GM18873 (cell line): Measurements from ENCODE around the gene SLC25A45.

Source experiments
- ATAC-seq: cut with Tn5 transposase; IDR thresholded peaks from one replicate; pipeline ENCODE4 v1.9.1; 2021; ENCODE audit warnings: mild to moderate bottlenecking, moderate library complexity, moderate number of reproducible peaks; ENCODE audit not compliant: unreplicated experiment, low FRiP score

SLC25A45 gene

GRCh38 chr11:65389294-65389980, 7.0 kb upstream of the SLC25A45 start:
- no peak for ATAC-seq

DNA sequence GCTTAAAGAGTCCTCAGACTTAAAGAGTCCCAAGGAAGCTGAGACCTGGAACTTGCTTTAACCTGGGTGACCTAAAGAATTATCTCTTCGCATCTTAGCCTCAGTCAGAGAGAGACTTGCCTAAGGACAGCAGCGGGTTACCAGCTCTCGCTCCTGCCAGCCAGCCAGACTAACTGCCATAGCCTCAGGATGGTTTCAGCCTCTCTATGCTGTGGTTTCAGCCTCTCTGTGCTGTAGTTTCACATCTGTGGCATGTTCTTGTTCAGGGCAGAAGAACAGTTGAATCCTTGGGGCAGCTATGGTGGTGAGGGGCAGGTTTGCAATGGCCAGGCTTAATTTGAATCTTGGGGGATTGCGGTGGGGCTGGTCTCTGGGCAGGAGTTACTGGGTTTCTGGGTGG, 6.3 kb upstream of the SLC25A45 start:
- ATAC-seq, result no peak

GRCh38 chr11:65386307-65387140, 4.1 kb upstream of the SLC25A45 start, which contains the start of gene FRMD8:
FRMD8 (plus strand) TSS chr11:65386637; CDS start chr11:65387037, 400 bp downstream.
- ATAC-seq, result no peak

- no peak for ATAC-seq
Observed at GRCh38 chr11:65384301-65384889, 1.9 kb upstream of the SLC25A45 start.

- ATAC-seq, result no peak
Observed at GRCh38 chr11:65383778-65384177, 1.3 kb upstream of the SLC25A45 start.

- no peak for ATAC-seq
Observed at GRCh38 chr11:65382804-65383368, 440 bp upstream of the SLC25A45 start.

DNA sequence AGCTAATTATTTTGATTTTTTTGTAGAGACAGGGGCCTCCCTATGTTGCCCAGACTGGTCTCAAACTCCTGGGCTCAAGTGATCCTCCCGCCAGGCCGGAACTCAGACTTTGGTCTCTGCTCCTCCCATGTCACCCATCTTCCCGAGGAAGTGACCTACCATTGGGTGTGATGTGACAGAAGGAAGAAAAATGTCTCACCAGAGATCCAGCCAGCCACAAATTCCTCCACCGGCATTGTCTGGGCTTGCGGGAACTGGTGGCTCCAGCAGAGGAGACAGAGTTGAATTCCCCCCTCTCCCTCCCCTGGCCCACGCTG, 772 bp downstream of the SLC25A45 start:
- no peak for ATAC-seq

- no peak for ATAC-seq
Observed at GRCh38 chr11:65380460-65381119, 1.9 kb downstream of the SLC25A45 start.

GRCh38 chr11:65379698-65380459, 2.6 kb downstream of the SLC25A45 start:
- no peak for ATAC-seq

DNA sequence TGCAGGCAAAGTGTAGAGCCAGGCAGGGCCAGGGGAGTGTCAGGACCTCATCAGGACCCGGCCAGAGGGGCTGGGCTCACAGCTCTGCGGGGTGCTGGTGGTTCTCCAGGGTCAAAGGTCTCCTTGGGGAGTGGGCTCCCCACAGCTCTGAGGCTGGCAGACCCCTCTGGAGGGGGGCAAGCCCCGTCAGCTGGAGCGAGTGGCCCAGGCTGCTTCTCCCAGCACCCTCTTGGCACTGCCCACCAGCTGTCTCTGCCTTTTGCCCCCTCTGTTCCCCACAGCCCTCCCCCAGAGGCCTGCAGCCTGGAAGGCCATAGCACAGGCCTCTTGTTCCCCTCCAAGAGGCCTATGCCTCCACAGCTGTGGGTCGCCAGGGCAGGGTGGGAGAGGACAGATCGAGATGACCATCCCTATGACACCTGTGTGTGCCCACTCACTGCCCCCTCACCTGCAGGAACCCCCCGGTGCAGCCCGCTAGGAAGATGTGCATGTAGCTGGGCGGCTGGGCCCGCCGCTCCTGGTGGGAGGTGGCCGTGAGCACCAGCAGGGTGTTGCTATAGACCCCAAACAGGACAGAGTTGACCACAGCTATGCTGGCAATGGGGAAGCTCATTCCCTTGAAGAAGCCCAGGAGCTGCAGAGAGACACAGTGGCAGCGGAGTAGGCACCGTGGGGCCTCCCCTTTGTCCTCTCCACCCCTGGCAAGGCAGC, 3.4 kb downstream of the SLC25A45 start:
- no peak for ATAC-seq

DNA sequence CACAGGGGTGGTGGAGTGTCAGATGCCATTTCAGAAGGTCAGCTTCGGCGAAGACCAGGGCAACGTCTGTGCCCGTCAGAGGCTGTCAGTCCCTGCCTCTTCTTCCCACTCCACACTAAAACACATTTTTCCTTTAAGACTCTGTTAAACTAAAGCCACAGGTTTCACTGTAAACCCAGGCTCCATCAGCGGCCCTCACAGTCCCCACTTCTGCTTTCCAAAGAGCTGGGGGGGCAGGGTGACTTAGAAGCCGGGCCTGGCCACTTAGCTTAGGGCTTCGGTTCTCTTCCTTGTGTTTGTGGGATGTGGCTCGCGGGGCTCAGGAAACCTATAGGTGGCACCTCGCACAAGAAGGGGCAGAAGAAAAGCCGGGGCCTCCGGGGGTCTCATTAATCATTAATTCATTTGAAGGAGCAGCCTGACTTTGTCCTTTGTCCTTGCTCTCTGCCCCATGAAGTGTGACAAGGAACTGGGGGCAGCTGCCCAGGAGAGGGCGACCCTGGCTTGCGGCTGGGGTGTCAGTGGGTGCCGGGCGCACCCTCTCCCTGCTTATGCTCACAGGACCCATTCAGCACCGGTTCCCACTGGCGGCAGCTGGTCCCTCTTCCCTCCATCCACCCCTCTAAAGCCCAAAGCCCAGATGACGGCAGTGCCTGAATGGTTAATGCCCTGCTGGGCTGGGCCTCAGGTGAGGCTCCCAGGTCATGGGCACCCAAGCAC, 4.1 kb downstream of the SLC25A45 start:
- ATAC-seq, result no peak

- no peak for ATAC-seq
Observed at GRCh38 chr11:65377777-65378176, 4.7 kb downstream of the SLC25A45 start.

DNA sequence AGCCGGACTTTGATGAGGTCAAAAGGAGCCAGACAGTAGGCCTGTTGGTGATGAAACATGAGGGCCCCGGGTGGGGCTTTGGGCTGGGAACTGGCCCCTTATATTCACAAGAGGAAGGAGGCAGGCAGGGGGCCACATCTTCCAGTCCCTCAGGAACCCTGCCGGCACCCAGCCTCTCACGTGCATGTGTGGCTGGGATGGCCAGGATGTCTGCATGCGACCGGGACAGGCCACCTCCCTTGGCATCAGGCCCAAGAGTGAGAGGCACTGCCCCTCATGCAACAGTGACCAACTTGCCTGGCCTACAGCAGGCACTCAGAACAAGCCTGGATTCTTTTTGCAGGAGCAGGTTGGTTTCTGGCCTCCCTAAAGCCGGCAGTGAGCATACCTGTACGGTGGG, 5.4 kb downstream of the SLC25A45 start:
- no peak for ATAC-seq

GRCh38 chr11:65376138-65376713, 6.2 kb downstream of the SLC25A45 start:
- no peak for ATAC-seq

- ATAC-seq, result no peak
Observed at GRCh38 chr11:65375012-65375411, 7.4 kb downstream of the SLC25A45 start.

GRCh38 chr11:65373839-65374580, 8.4 kb downstream of the SLC25A45 start:
- no peak for ATAC-seq

DNA sequence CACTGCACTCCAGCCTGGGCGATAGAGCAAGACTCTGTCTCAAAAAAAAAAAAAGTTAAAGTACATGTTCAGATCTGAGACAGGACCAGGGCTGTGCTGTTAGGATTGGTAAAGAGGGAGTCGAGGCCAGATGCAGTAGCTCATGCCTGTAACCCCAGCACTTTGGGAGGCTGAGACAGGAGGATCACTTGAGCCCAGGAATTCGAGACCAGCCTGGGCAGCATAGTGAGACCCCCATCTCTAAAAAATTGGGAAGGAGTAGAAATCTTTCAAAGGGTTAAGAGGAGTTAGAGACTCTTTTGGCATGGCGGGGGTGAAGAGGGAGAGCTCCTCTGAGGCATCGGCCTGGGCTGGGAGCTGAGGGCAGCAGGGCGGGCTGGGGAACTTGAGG, 11.8 kb downstream of the SLC25A45 start:
- ATAC-seq, result no peak

- no peak for ATAC-seq
Observed at GRCh38 chr11:65366340-65366773, 16.1 kb downstream of the SLC25A45 start.
